Retinal pigment epithelial cell (primary cell): ENCODE results near the gene INSYN2B.

ENCODE experiments used
- DNase-seq: peaks from one replicate; pipeline ENCODE4 v3.0.0-alpha.2; 2010; ENCODE audit warnings: low read depth
- H3K4me3 ChIP-seq: 2 replicates; pipeline ENCODE4 v1.5.1; 2011; ENCODE audit warnings: mild to moderate bottlenecking, low read length, control low read depth, moderate library complexity
- TF ChIP-seq, protein P1 (sequence below): conservative IDR thresholded peaks from 2 replicates; pipeline ENCODE4 v1.5.1; 2011; ENCODE audit warnings: low read depth, low read length, control low read depth, inconsistent platforms

INSYN2B gene

DNA sequence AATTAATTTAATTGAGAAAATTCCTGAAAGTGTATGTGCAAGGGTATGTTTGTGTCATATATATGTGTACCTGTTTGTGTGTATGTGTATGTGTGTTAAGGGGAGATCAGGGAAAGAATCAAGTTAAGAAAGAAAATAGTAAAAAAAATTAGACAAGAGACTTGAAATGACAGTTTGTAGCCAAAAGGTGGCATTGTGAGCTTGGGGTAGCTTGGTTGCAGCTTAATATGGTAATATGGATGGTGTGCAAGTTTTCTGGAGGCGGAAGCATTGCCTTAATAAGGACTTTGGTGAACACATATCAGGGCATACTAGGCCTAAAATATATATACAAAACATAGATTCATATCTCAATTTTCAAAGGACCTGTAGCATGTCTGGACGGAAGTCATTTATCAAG, 129.9 kb downstream of the INSYN2B start:
- no peak overlapping the region for H3K4me3 ChIP-seq
- TF ChIP-seq, protein P1, sequence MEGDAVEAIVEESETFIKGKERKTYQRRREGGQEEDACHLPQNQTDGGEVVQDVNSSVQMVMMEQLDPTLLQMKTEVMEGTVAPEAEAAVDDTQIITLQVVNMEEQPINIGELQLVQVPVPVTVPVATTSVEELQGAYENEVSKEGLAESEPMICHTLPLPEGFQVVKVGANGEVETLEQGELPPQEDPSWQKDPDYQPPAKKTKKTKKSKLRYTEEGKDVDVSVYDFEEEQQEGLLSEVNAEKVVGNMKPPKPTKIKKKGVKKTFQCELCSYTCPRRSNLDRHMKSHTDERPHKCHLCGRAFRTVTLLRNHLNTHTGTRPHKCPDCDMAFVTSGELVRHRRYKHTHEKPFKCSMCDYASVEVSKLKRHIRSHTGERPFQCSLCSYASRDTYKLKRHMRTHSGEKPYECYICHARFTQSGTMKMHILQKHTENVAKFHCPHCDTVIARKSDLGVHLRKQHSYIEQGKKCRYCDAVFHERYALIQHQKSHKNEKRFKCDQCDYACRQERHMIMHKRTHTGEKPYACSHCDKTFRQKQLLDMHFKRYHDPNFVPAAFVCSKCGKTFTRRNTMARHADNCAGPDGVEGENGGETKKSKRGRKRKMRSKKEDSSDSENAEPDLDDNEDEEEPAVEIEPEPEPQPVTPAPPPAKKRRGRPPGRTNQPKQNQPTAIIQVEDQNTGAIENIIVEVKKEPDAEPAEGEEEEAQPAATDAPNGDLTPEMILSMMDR, result peak; percentile 26
- DNase-seq, result no peak

DNA sequence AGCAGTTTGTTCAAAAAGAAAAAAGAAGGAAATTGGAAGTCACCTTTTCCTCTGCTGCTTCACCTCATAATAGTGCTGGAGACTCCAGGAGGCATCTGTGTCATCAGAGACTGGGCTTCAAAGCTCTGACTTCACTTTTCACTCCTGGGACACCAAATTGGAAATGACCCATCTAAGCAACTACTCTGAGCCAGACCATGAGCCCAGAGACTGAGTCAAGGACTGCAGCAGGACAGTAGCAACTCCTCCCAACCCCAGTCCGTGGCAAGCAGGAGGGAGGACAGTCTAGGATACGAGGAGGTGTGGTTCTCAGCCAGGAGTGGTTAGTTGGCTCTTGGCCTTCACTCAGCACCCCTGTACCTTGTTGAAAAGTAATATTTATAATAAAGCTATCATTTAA, 131.5 kb downstream of the INSYN2B start:
- TF ChIP-seq, protein P1, result no peak
- no peak for DNase-seq
- no peak overlapping the region for H3K4me3 ChIP-seq

DNA sequence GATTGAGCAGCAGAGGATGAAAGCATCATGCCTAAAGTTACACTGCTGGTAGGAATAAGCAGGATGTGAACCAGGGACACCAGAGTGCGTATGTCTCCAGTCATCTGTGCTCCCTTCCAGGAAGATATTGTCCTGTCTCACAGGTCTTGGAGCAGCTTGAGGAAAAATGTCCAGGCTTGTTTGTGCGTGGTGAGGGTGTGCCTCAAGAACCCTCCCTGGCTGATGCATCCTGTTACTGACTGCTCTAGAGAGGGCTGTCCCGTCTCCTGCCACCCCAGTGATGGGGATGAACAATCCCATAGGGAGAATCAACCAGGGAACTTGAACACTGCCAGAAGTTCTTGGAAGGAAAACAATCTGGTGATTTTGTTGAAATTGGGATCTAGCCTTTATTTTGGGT, 132.0 kb downstream of the INSYN2B start:
- DNase-seq, result no peak
- H3K4me3 ChIP-seq, result no peak overlapping the region
- TF ChIP-seq, protein P1, result no peak

- TF ChIP-seq, protein P1, result no peak
- H3K4me3 ChIP-seq, result no peak overlapping the region
- DNase-seq, result no peak
Measured at GRCh38 chr5:169847519-169847918, 132.8 kb downstream of the INSYN2B start.

DNA sequence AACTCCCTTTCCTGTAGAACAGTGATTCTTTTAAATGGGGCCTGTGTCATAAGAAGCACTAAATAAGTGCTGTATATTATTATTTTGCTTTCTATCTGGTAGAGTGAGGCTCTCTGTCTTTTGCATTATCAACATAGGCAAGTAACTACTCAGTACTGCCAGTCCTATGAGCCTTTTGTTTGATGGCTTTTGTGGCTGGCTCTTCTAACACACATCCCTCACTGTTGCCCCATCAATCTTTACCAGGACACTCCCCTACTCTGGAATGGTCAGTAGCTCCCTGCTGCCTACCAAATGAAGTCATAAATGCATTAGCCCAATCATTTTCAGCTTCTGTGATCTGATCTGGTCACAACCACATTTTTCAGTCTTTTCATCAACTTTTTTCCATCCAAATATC, 137.6 kb downstream of the INSYN2B start:
- TF ChIP-seq, protein P1, result no peak
- no peak for DNase-seq
- no peak overlapping the region for H3K4me3 ChIP-seq

DNA sequence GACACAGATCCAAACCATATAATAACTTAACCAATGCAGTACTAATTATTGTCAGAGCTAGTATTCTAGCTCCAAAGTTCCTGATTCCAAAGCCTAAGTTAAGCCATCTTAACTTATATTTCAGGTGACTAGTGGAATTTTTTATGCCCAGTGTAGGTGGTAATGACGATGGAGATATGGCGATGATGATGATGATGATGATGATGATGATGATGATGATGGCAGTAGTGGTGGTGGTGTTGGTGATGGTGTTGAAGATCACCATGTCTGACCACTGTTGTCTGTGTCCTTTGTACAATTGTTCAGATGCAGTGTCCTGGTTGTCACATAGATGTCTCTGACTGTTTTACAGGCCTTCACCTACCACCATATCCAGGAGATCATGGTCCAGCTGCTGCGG, 139.9 kb downstream of the INSYN2B start:
- TF ChIP-seq, protein P1, result no peak
- no peak for DNase-seq

DNA sequence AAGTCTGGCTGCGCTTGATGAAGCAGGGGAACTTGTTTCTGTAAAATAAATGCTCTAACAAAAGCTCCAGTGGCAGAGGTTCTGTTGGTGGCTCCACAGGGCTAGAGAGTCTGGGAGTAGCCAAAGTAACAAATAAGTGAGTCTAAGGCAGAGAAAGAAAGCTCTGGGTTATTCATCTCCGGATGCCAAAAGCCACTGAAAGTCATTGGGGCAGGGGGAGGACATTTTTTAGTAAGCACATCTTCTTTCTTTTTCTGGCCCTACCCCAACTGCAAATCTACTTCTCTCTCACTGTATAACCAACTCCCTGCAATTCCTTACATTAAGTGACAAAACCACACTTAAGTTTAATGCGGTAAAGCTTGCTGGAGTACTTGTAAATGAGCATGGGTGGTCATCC, 141.6 kb downstream of the INSYN2B start:
- H3K4me3 ChIP-seq, result no peak overlapping the region
- DNase-seq, result no peak
- TF ChIP-seq, protein P1, result no peak

More for the DNA sequence above, 139.9 kb downstream of the INSYN2B start:
- H3K4me3 ChIP-seq, result no peak overlapping the region
